HepG2 (cell line): Measurements from ENCODE around the gene PCSK5. TPM values are rescaled to one million over a fixed set of nuclear protein-coding genes. Genes with fewer than 3 reads are reported as not detected.

Experiments used
- ATAC-seq: fragments of 200-7000 bp; cut with Tn5 transposase; 3 replicates; pipeline ENCODE4 v1.9.1; 2020; ENCODE audit warnings: mild to moderate bottlenecking, moderate library complexity
- BruUV-seq: library from RNA; stranded (reverse); fragments of 400-500 nt; replicated peaks from 2 replicates; lab custom pipeline; 2021; lab: Mats Ljungman, UMichigan
- CTCF ChIA-PET: fragments of 300-600 bp; formaldehyde crosslinking; extraction: SDS; loops from one replicate; lab custom pipeline; 2021; ENCODE audit warnings: low total read pairs, inconsistent platforms, low intra/inter-chr PET ratio; lab: Yijun Ruan, JAX
- POLR2A ChIA-PET: fragments of 350-600 bp; sonication (Branson Sonifier 250); formaldehyde crosslinking; loops from one replicate; lab custom pipeline; 2020; ENCODE audit warnings: antibody characterized with exemption, inconsistent platforms; lab: Yijun Ruan, JAX
- DNase-seq: peaks from one replicate; pipeline ENCODE4 v3.0.0-alpha.2; 2015; ENCODE audit warnings: low spot score
- FAIRE-seq: peaks from 3 replicates; lab custom pipeline; 2011; peaks lifted over from hg19 to GRCh38; lab: Jason Lieb, UNC
- H2AFZ ChIP-seq: one replicate; pipeline ENCODE4 v1.6.1; 2011; ENCODE audit warnings: low read length, inconsistent platforms
- H3K27ac ChIP-seq: fragments of 300-600 bp; 3 replicates; pipeline ENCODE4 v1.8.0; 2011; ENCODE audit warnings: mixed run types, mild to moderate bottlenecking, mixed read lengths, low read length, inconsistent platforms; ENCODE audit not compliant: insufficient read depth; ENCODE audit errors: extremely low read length
- H3K27me3 ChIP-seq, 2 experiments: fragments of 200-600 bp in 1 of 2; 2 replicates in 1 of 2; 3 replicates in 1 of 2; pipeline versions ENCODE4 v1.6.0 to v1.8.0; 2011; ENCODE audit warnings: low read length in 2 of 2, mild to moderate bottlenecking in 2 of 2, moderate library complexity in 2 of 2, inconsistent platforms in 1 of 2; ENCODE audit not compliant: insufficient read depth in 2 of 2, control insufficient read depth in 1 of 2
- H3K36me3 ChIP-seq, 2 experiments: fragments of 200-600 bp in 1 of 2; replicated peaks in 1 of 2; 2 replicates in 1 of 2; 3 replicates in 1 of 2; pipeline versions ENCODE4 v1.5.1 to v1.8.0; 2011; ENCODE audit warnings: low read length in 2 of 2, inconsistent platforms in 1 of 2; ENCODE audit not compliant: insufficient read depth in 2 of 2, control insufficient read depth in 1 of 2
- H3K4me1 ChIP-seq: 2 replicates; pipeline ENCODE4 v1.5.1; 2012; ENCODE audit warnings: low read length, inconsistent platforms; ENCODE audit not compliant: insufficient read depth
- H3K4me2 ChIP-seq: 2 replicates; pipeline ENCODE4 v1.6.0; 2011; ENCODE audit warnings: low read depth, low read length, inconsistent platforms
- H3K4me3 ChIP-seq, 3 experiments: fragments of 200-600 bp in 1 of 3; sonication (generic), shearing (Covaris generic) in 1 of 3; replicated peaks in 1 of 3; 2 replicates each; pipeline ENCODE4 v1.5.1; 2011 to 2016; ENCODE audit warnings: low read length in 3 of 3, inconsistent platforms in 2 of 3, low read depth in 2 of 3, mild to moderate bottlenecking in 2 of 3, control low read depth in 1 of 3, mixed read lengths in 1 of 3; ENCODE audit not compliant: insufficient read depth in 1 of 3
- H3K79me2 ChIP-seq: one replicate; pipeline ENCODE4 v1.6.1; 2011; ENCODE audit warnings: low read length, inconsistent platforms; ENCODE audit not compliant: insufficient read depth
- H3K9ac ChIP-seq: 2 replicates; pipeline ENCODE4 v1.6.0; 2011; ENCODE audit warnings: mild to moderate bottlenecking, low read depth, low read length, inconsistent platforms; ENCODE audit not compliant: insufficient read depth
- H3K9me3 ChIP-seq: 2 replicates; pipeline ENCODE4 v1.5.1; 2012; ENCODE audit warnings: mild to moderate bottlenecking, low read length
- H4K20me1 ChIP-seq: 2 replicates; pipeline ENCODE4 v1.6.0; 2011; ENCODE audit warnings: inconsistent platforms, mild to moderate bottlenecking, low read length, moderate library complexity; ENCODE audit not compliant: insufficient read depth
- ARNT ChIP-seq: fragments of 450-650 bp; IDR thresholded peaks from 2 replicates; pipeline ENCODE4 v1.6.1; 2017
- BCL3 ChIP-seq: sonication (generic); formaldehyde crosslinking; IDR thresholded peaks from 2 replicates; pipeline ENCODE4 v1.5.1; 2020; ENCODE audit warnings: mild to moderate bottlenecking, missing genetic modification reagents, moderate library complexity
- ETV5 ChIP-seq: IDR thresholded peaks from 2 replicates; pipeline ENCODE4 v1.6.1; 2018; ENCODE audit warnings: missing biosample characterization, missing genetic modification reagents, inconsistent platforms, borderline replicate concordance
- HES4 ChIP-seq: sonication (generic); formaldehyde crosslinking; IDR thresholded peaks from 2 replicates; pipeline ENCODE4 v1.9.0; 2021; ENCODE audit warnings: mild to moderate bottlenecking, missing genetic modification reagents, borderline replicate concordance
- NCOA1 ChIP-seq: sonication (generic); formaldehyde crosslinking; IDR thresholded peaks from 2 replicates; pipeline ENCODE4 v1.9.0; 2021; ENCODE audit warnings: missing genetic modification reagents
- NPAS2 ChIP-seq: sonication (generic); formaldehyde crosslinking; IDR thresholded peaks from 2 replicates; pipeline ENCODE4 v1.8.0; 2022; ENCODE audit warnings: mild to moderate bottlenecking, missing genetic modification reagents, borderline replicate concordance
- PAWR ChIP-seq: sonication (generic); formaldehyde crosslinking; IDR thresholded peaks from 2 replicates; pipeline ENCODE4 v1.4.0; 2020; ENCODE audit warnings: missing genetic modification reagents, mild to moderate bottlenecking, borderline replicate concordance
- POLR2G ChIP-seq: fragments of 200-400 bp; formaldehyde crosslinking; IDR thresholded peaks from 2 replicates; pipeline ENCODE4 v1.6.1; 2018; ENCODE audit warnings: mild to moderate bottlenecking, low read depth, low read length, moderate library complexity
- REST ChIP-seq, 2 experiments: IDR thresholded peaks; 2 replicates each; pipeline ENCODE4 v1.6.1; 2011 to 2012; ENCODE audit warnings: low read length in 2 of 2, borderline replicate concordance in 1 of 2, low read depth in 1 of 2, mild to moderate bottlenecking in 1 of 2, moderate library complexity in 1 of 2
- SALL2 ChIP-seq: sonication (generic); formaldehyde crosslinking; IDR thresholded peaks from 2 replicates; pipeline ENCODE4 v1.8.1; 2023; ENCODE audit warnings: mild to moderate bottlenecking, missing genetic modification reagents, inconsistent platforms
- SNAI1 ChIP-seq: sonication (generic); formaldehyde crosslinking; IDR thresholded peaks from 2 replicates; pipeline ENCODE4 v1.5.0; 2020; ENCODE audit warnings: mild to moderate bottlenecking, missing genetic modification reagents, borderline replicate concordance
- TCF7L2 ChIP-seq: IDR thresholded peaks from 2 replicates; pipeline ENCODE4 v1.6.1; 2011; ENCODE audit warnings: mild to moderate bottlenecking, low read depth, low read length, moderate library complexity
- ZIK1 ChIP-seq: sonication (generic); formaldehyde crosslinking; IDR thresholded peaks from 2 replicates; pipeline ENCODE4 v1.5.0; 2020; ENCODE audit warnings: mild to moderate bottlenecking, low read depth, missing genetic modification reagents, borderline replicate concordance
- ZNF20 ChIP-seq: sonication (generic); formaldehyde crosslinking; IDR thresholded peaks from 2 replicates; pipeline ENCODE4 v1.4.0; 2020; ENCODE audit warnings: mild to moderate bottlenecking, moderate library complexity, missing genetic modification reagents
- ZNF335 ChIP-seq: sonication (generic); formaldehyde crosslinking; IDR thresholded peaks from 2 replicates; pipeline ENCODE4 v1.4.0; 2020; ENCODE audit warnings: missing genetic modification reagents
- ZNF569 ChIP-seq: sonication (generic); formaldehyde crosslinking; IDR thresholded peaks from 2 replicates; pipeline ENCODE4 v1.5.0; 2020; ENCODE audit warnings: mild to moderate bottlenecking, missing genetic modification reagents, moderate library complexity, borderline replicate concordance
- ZNF780A ChIP-seq: sonication (generic); formaldehyde crosslinking; IDR thresholded peaks from 2 replicates; pipeline ENCODE4 v1.8.0; 2022; ENCODE audit warnings: mild to moderate bottlenecking, missing genetic modification reagents, moderate library complexity
- ZNF781 ChIP-seq: sonication (generic); formaldehyde crosslinking; IDR thresholded peaks from 2 replicates; pipeline ENCODE4 v1.5.1; 2020; ENCODE audit warnings: borderline replicate concordance, mild to moderate bottlenecking, missing genetic modification reagents; ENCODE audit errors: not compliant biosample characterization
- ZNF816 ChIP-seq: sonication (generic); formaldehyde crosslinking; IDR thresholded peaks from 2 replicates; pipeline ENCODE4 v1.8.0; 2022; ENCODE audit warnings: missing genetic modification reagents, mild to moderate bottlenecking, borderline replicate concordance
- WGBS: methylation state at CpG from one replicate; pipeline ENCODE4 v1.1.6; 2017; ENCODE audit warnings: low lambda C conversion rate; 5-methylcytosine and 5-hydroxymethylcytosine counted together
- in situ Hi-C: cut with HindIII; loops from 2 replicates; pipeline ENCODE4 v1.10.0; 2017; ENCODE audit warnings: low pct_unique_long_range_greater_than_20kb; ENCODE audit not compliant: extremely low pct_ligation_motif_present
- intact Hi-C: fragments of 100-400 bp; cut with micrococcal nuclease; formaldehyde crosslinking; loops from one replicate; pipeline ENCODE4 v1.10.0; 2022; ENCODE audit not compliant: unreplicated experiment
- polyA plus RNA-seq, 8 experiments: library from polyadenylated mRNA; depleted of rRNA in 3 of 8; stranded (reverse) in 7 of 8; unstranded in 1 of 8; fragments of >200 nt; fragmentation: Illumina TruSeq in 4 of 8; extraction: Trizol in 4 of 8; gene quantifications; 2 replicates each; pipeline versions ENCODE4 v1.2.1 to v1.2.3, GENCODE V29; 2011 to 2016; ENCODE audit warnings: low read depth in 4 of 8, missing spikeins in 1 of 8, mixed read lengths in 1 of 8; ENCODE audit not compliant: insufficient read depth in 1 of 8
- total RNA-seq, 5 experiments: library from RNA; depleted of rRNA; stranded (reverse); fragments of >200 nt; fragmentation: Illumina TruSeq; extraction: Trizol; gene quantifications; 2 replicates each; pipeline ENCODE4 v1.2.3, GENCODE V29; 2016; ENCODE audit warnings: low read depth in 1 of 5
- TF ChIP-seq, protein P1 (sequence below), 2 experiments: fragments of 450-650 bp in 1 of 2; sonication (generic) in 1 of 2; formaldehyde crosslinking; IDR thresholded peaks; 2 replicates each; pipeline versions ENCODE4 v1.5.0 to v1.8.0; 2020 to 2022; ENCODE audit warnings: mild to moderate bottlenecking in 1 of 2, missing genetic modification reagents in 1 of 2

The PCSK5 gene
- total and polyA plus RNA-seq, 2 of the 13 experiments (the other 11 are each of a cell fraction or from before 2014, with no cell fraction given) = 0.55 to 0.66 TPM

- 79% methylated on average over 3 of the region's 7 CpGs for WGBS
- no peaks in the 10 kb centered on the region for H3K9me3 ChIP-seq
- ATAC-seq = no peak
- no peak overlapping the region for H3K4me2 ChIP-seq
- no peaks in the 10 kb centered on the region for H3K4me1 ChIP-seq
- POLR2A ChIA-PET = no interaction called here
- no peaks in the 10 kb centered on the region for H4K20me1 ChIP-seq
- CTCF ChIA-PET = no interaction called here
- H3K27ac ChIP-seq = no peak overlapping the region
- no peaks in the 10 kb centered on the region for H3K36me3 ChIP-seq
- FAIRE-seq = no peak
- no peaks in the 10 kb centered on the region for H3K79me2 ChIP-seq
- intact Hi-C loops (no loop called here), in situ Hi-C loops (no loop called here)
- DNase-seq = no peak
- no peak overlapping the region for H3K4me3 ChIP-seq
- no peaks in the 10 kb centered on the region for H3K27me3 ChIP-seq
- TF ChIP-seq PAWR (CRISPR knock-in tag) = no peak
- TF ChIP-seq NCOA1 (CRISPR knock-in tag) = no peak
- no peak for TF ChIP-seq REST (IDR thresholded peaks at IDR 0.05; ENCODE audit: borderline replicate concordance in 1 of 2, low read depth in 1 of 2, low read length in 2 of 2)
- TF ChIP-seq BCL3 = no peak
- TF ChIP-seq SALL2 = no peak
- TF ChIP-seq POLR2G = no peak
- no peak for TF ChIP-seq HES4 (CRISPR knock-in tag)
- TF ChIP-seq TCF7L2 = no peak
- TF ChIP-seq ZNF335 (CRISPR knock-in tag) = no peak
- TF ChIP-seq ZNF569 (CRISPR knock-in tag) = no peak
- TF ChIP-seq ZNF20 = no peak
- no peak for TF ChIP-seq SNAI1
- TF ChIP-seq ETV5 (CRISPR knock-in tag) = no peak
- no peak for TF ChIP-seq ZNF780A (CRISPR knock-in tag)
- TF ChIP-seq, protein P1, sequence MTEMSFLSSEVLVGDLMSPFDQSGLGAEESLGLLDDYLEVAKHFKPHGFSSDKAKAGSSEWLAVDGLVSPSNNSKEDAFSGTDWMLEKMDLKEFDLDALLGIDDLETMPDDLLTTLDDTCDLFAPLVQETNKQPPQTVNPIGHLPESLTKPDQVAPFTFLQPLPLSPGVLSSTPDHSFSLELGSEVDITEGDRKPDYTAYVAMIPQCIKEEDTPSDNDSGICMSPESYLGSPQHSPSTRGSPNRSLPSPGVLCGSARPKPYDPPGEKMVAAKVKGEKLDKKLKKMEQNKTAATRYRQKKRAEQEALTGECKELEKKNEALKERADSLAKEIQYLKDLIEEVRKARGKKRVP (CRISPR knock-in tag; IDR thresholded peaks at IDR 0.05) = no peak
- no peak for TF ChIP-seq ZNF781
- TF ChIP-seq ZNF816 (CRISPR knock-in tag) = no peak
- no peak for TF ChIP-seq NPAS2 (CRISPR knock-in tag)
- TF ChIP-seq ARNT = no peak
- no peak for TF ChIP-seq ZIK1 (CRISPR knock-in tag)
- no peak overlapping the region for H3K9ac ChIP-seq
- BruUV-seq = no TSS peak
- H2AFZ ChIP-seq = no peak overlapping the region
Observed at GRCh38 chr9:75967556-75967955, 77.1 kb downstream of the PCSK5 start.
